HepG2 (cell line): ENCODE results near the gene MXI1. TPM values are rescaled to one million over a fixed set of nuclear protein-coding genes. Genes with fewer than 3 reads are reported as not detected.

Experiments
- ATAC-seq: fragments of 200-7000 bp; cut with Tn5 transposase; 3 replicates; pipeline ENCODE4 v1.9.1; 2020; ENCODE audit warnings: mild to moderate bottlenecking, moderate library complexity
- BruUV-seq: library from RNA; stranded (reverse); fragments of 400-500 nt; replicated peaks from 2 replicates; lab custom pipeline; 2021; lab: Mats Ljungman, UMichigan
- CTCF ChIA-PET: fragments of 300-600 bp; formaldehyde crosslinking; extraction: SDS; loops from one replicate; lab custom pipeline; 2021; ENCODE audit warnings: low total read pairs, inconsistent platforms, low intra/inter-chr PET ratio; lab: Yijun Ruan, JAX
- POLR2A ChIA-PET: fragments of 350-600 bp; sonication (Branson Sonifier 250); formaldehyde crosslinking; loops from one replicate; lab custom pipeline; 2020; ENCODE audit warnings: antibody characterized with exemption, inconsistent platforms; lab: Yijun Ruan, JAX
- DNase-seq: peaks from one replicate; pipeline ENCODE4 v3.0.0-alpha.2; 2015; ENCODE audit warnings: low spot score
- FAIRE-seq: peaks from 3 replicates; lab custom pipeline; 2011; peaks lifted over from hg19 to GRCh38; lab: Jason Lieb, UNC
- H2AFZ ChIP-seq: one replicate; pipeline ENCODE4 v1.6.1; 2011; ENCODE audit warnings: low read length, inconsistent platforms
- H3K27ac ChIP-seq: fragments of 300-600 bp; 3 replicates; pipeline ENCODE4 v1.8.0; 2011; ENCODE audit warnings: mixed run types, mild to moderate bottlenecking, mixed read lengths, low read length, inconsistent platforms; ENCODE audit not compliant: insufficient read depth; ENCODE audit errors: extremely low read length
- H3K27me3 ChIP-seq, 2 experiments: fragments of 200-600 bp in 1 of 2; 2 replicates in 1 of 2; 3 replicates in 1 of 2; pipeline versions ENCODE4 v1.6.0 to v1.8.0; 2011; ENCODE audit warnings: low read length in 2 of 2, mild to moderate bottlenecking in 2 of 2, moderate library complexity in 2 of 2, inconsistent platforms in 1 of 2; ENCODE audit not compliant: insufficient read depth in 2 of 2, control insufficient read depth in 1 of 2
- H3K36me3 ChIP-seq, 2 experiments: fragments of 200-600 bp in 1 of 2; replicated peaks in 1 of 2; 2 replicates in 1 of 2; 3 replicates in 1 of 2; pipeline versions ENCODE4 v1.5.1 to v1.8.0; 2011; ENCODE audit warnings: low read length in 2 of 2, inconsistent platforms in 1 of 2; ENCODE audit not compliant: insufficient read depth in 2 of 2, control insufficient read depth in 1 of 2
- H3K4me1 ChIP-seq: 2 replicates; pipeline ENCODE4 v1.5.1; 2012; ENCODE audit warnings: low read length, inconsistent platforms; ENCODE audit not compliant: insufficient read depth
- H3K4me2 ChIP-seq: 2 replicates; pipeline ENCODE4 v1.6.0; 2011; ENCODE audit warnings: low read depth, low read length, inconsistent platforms
- H3K4me3 ChIP-seq, 3 experiments: fragments of 200-600 bp in 1 of 3; sonication (generic), shearing (Covaris generic) in 1 of 3; replicated peaks in 1 of 3; 2 replicates each; pipeline ENCODE4 v1.5.1; 2011 to 2016; ENCODE audit warnings: low read length in 3 of 3, inconsistent platforms in 2 of 3, low read depth in 2 of 3, mild to moderate bottlenecking in 2 of 3, control low read depth in 1 of 3, mixed read lengths in 1 of 3; ENCODE audit not compliant: insufficient read depth in 1 of 3
- H3K79me2 ChIP-seq: one replicate; pipeline ENCODE4 v1.6.1; 2011; ENCODE audit warnings: low read length, inconsistent platforms; ENCODE audit not compliant: insufficient read depth
- H3K9ac ChIP-seq: 2 replicates; pipeline ENCODE4 v1.6.0; 2011; ENCODE audit warnings: mild to moderate bottlenecking, low read depth, low read length, inconsistent platforms; ENCODE audit not compliant: insufficient read depth
- H3K9me3 ChIP-seq: 2 replicates; pipeline ENCODE4 v1.5.1; 2012; ENCODE audit warnings: mild to moderate bottlenecking, low read length
- H4K20me1 ChIP-seq: 2 replicates; pipeline ENCODE4 v1.6.0; 2011; ENCODE audit warnings: inconsistent platforms, mild to moderate bottlenecking, low read length, moderate library complexity; ENCODE audit not compliant: insufficient read depth
- ASH2L ChIP-seq: fragments of 300-600, 200-600 bp; sonication (generic); IDR thresholded peaks from 2 replicates; pipeline ENCODE4 v1.7.0; 2017; ENCODE audit warnings: low read depth, mild to moderate bottlenecking, moderate library complexity, mixed read lengths, low read length; ENCODE audit not compliant: insufficient read length
- ATF6 ChIP-seq: sonication (generic); formaldehyde crosslinking; conservative IDR thresholded peaks from 2 replicates; pipeline ENCODE4 v1.4.0; 2020; ENCODE audit warnings: missing genetic modification reagents
- DMAP1 ChIP-seq: IDR thresholded peaks from 2 replicates; pipeline ENCODE4 v1.6.1; 2016
- FOXA1 ChIP-seq, 2 experiments: fragments of 450-650 bp in 1 of 2; sonication (generic) in 1 of 2; formaldehyde crosslinking in 1 of 2; IDR thresholded peaks; 2 replicates each; pipeline versions ENCODE4 v1.4.0 to v1.6.1; 2016 to 2020; ENCODE audit warnings: missing genetic modification reagents in 1 of 2
- GABPA ChIP-seq, 2 experiments: IDR thresholded peaks; 2 replicates each; pipeline ENCODE4 v1.6.1; 2011 to 2016; ENCODE audit warnings: low read depth in 2 of 2, low read length in 1 of 2, missing biosample characterization in 1 of 2, missing genetic modification characterization in 1 of 2
- HDAC1 ChIP-seq: sonication (generic); formaldehyde crosslinking; IDR thresholded peaks from 2 replicates; pipeline ENCODE4 v1.5.1; 2020; ENCODE audit warnings: mild to moderate bottlenecking, missing genetic modification reagents
- HNRNPK ChIP-seq: fragments of 200-400 bp; formaldehyde crosslinking; IDR thresholded peaks from 2 replicates; pipeline ENCODE4 v1.6.1; 2018; ENCODE audit warnings: low read length, low read depth, moderate library complexity, mild to moderate bottlenecking; ENCODE audit not compliant: poor library complexity, severe bottlenecking
- SALL1 ChIP-seq: sonication (generic); formaldehyde crosslinking; IDR thresholded peaks from 2 replicates; pipeline ENCODE4 v1.8.0; 2022; ENCODE audit warnings: mild to moderate bottlenecking, missing genetic modification reagents
- SRF ChIP-seq: IDR thresholded peaks from 2 replicates; pipeline ENCODE4 v1.6.1; 2011; ENCODE audit warnings: mild to moderate bottlenecking, low read depth, low read length, moderate library complexity
- SRSF1 ChIP-seq: fragments of 200-400 bp; formaldehyde crosslinking; optimal IDR thresholded peaks from 2 replicates; pipeline ENCODE3; 2017; ENCODE audit warnings: mild to moderate bottlenecking, low read depth, low read length, moderate library complexity
- YY1 ChIP-seq: IDR thresholded peaks from 2 replicates; pipeline ENCODE4 v1.6.1; 2011; ENCODE audit warnings: low read length, low read depth, moderate library complexity, mild to moderate bottlenecking; ENCODE audit not compliant: insufficient read depth, insufficient replicate concordance
- ZFY ChIP-seq: sonication (generic); formaldehyde crosslinking; IDR thresholded peaks from 2 replicates; pipeline ENCODE4 v1.4.0; 2020; ENCODE audit warnings: missing genetic modification reagents
- ZMYM3 ChIP-seq: sonication (generic); formaldehyde crosslinking; IDR thresholded peaks from 2 replicates; pipeline ENCODE4 v1.5.1; 2020; ENCODE audit warnings: mild to moderate bottlenecking, missing genetic modification reagents
- WGBS: methylation state at CpG from one replicate; pipeline ENCODE4 v1.1.6; 2017; ENCODE audit warnings: low lambda C conversion rate; 5-methylcytosine and 5-hydroxymethylcytosine counted together
- in situ Hi-C: cut with HindIII; loops from 2 replicates; pipeline ENCODE4 v1.10.0; 2017; ENCODE audit warnings: low pct_unique_long_range_greater_than_20kb; ENCODE audit not compliant: extremely low pct_ligation_motif_present
- intact Hi-C: fragments of 100-400 bp; cut with micrococcal nuclease; formaldehyde crosslinking; loops from one replicate; pipeline ENCODE4 v1.10.0; 2022; ENCODE audit not compliant: unreplicated experiment
- polyA plus RNA-seq, 8 experiments: library from polyadenylated mRNA; depleted of rRNA in 3 of 8; stranded (reverse) in 7 of 8; unstranded in 1 of 8; fragments of >200 nt; fragmentation: Illumina TruSeq in 4 of 8; extraction: Trizol in 4 of 8; gene quantifications; 2 replicates each; pipeline versions ENCODE4 v1.2.1 to v1.2.3, GENCODE V29; 2011 to 2016; ENCODE audit warnings: low read depth in 4 of 8, missing spikeins in 1 of 8, mixed read lengths in 1 of 8; ENCODE audit not compliant: insufficient read depth in 1 of 8
- total RNA-seq, 5 experiments: library from RNA; depleted of rRNA; stranded (reverse); fragments of >200 nt; fragmentation: Illumina TruSeq; extraction: Trizol; gene quantifications; 2 replicates each; pipeline ENCODE4 v1.2.3, GENCODE V29; 2016; ENCODE audit warnings: low read depth in 1 of 5

Gene MXI1
- total and polyA plus RNA-seq, 2 of the 13 experiments (the other 11 are each of a cell fraction or from before 2014, with no cell fraction given), result 6.6 to 22.0 TPM

DNA sequence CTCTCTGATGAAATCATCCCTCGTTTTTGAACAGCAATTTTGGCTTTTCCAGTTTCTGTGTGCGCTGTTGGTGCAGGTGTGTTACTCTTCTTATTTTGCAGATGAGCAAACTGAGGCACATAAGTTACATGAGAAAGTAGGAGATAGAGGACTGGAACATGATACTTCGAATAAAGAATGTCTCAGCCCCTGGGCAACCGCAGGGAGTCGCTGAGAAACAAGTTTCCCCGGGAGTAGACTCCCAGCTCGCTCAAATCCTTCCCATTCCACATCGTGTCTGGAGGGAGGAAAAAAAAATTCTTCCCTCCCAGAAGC, 18.0 kb downstream of the MXI1 start:
- Histone ChIP-seq H3K4me2 (peak overlapping the region; percentile 90), H3K79me2 (no peaks in the 10 kb centered on the region), H3K9me3 (no peaks in the 10 kb centered on the region), H3K36me3 (peaks cover 2 to 11% of the 10 kb centered on the region in 2 experiments; a peak in 4 of 5 replicates), H3K4me1 (peaks cover 28% of the 10 kb centered on the region), H2AFZ (no peak overlapping the region), H3K4me3 (peak overlapping the region; percentile 71 to 82 (median 76)), H3K9ac (peak overlapping the region; percentile 47), H4K20me1 (peaks cover 23% of the 10 kb centered on the region), H3K27me3 (no peaks in the 10 kb centered on the region), H3K27ac (no peak overlapping the region)
- no TSS peak for BruUV-seq
- 0 out of 2 replicates have a peak, but pooled peaks have one; percentile 2 for TF ChIP-seq ZMYM3 (CRISPR knock-in tag)
- no peak for TF ChIP-seq DMAP1
- ChIA-PET CTCF (interaction anchor here (0.9 kb wide), 1 partner anchor 89 kb away, joined by 3 read pairs; no protein-coding TSS in a partner anchor), POLR2A (no interaction called here)
- in situ Hi-C loops (no loop called here), intact Hi-C loops (loop anchor here (1.0 to 5.0 kb wide), 2 partner anchors 54 to 342 kb away; partner anchors contain the start of gene SMC3)
- ATAC-seq (no peak), DNase-seq (no peak), FAIRE-seq (no peak)
- WGBS, result 3% methylated on average over 8 of the region's 8 CpGs

- under 1% methylated on average over 66 of the region's 103 CpGs for WGBS
- ATAC-seq (peak; percentile 87), DNase-seq (peak; percentile 83), FAIRE-seq (peak; percentile 63)
- Histone ChIP-seq H3K4me1 (peaks cover 22% of the 10 kb centered on the region), H3K79me2 (no peaks in the 10 kb centered on the region), H3K9me3 (no peaks in the 10 kb centered on the region), H3K4me3 (peak overlapping the region; percentile 76 to 82 (median 77)), H3K27me3 (no peaks in the 10 kb centered on the region), H3K4me2 (peak overlapping the region; percentile 90), H4K20me1 (peaks cover 18% of the 10 kb centered on the region; the same call in 1 of the 2 replicates), H3K9ac (peak overlapping the region; percentile 71), H3K36me3 (peaks cover 2 to 14% of the 10 kb centered on the region in 2 experiments; a peak in 4 of 5 replicates), H2AFZ (no peak overlapping the region), H3K27ac (peak overlapping the region; percentile 84)
- ChIA-PET CTCF (interaction anchor here (0.9 kb wide), 2 partner anchors 88 to 89 kb away, joined by 3 to 7 read pairs; no protein-coding TSS in a partner anchor), POLR2A (interaction anchor here (1.0 to 1.1 kb wide), 2 partner anchors 15 to 79 kb away, joined by 6 to 12 read pairs; partner anchors contain the start of gene SMNDC1)
- intact Hi-C loops, result loop anchor here (1.0 to 5.0 kb wide), 3 partner anchors 15 to 341 kb away; partner anchors contain the start of gene SMC3
- in situ Hi-C loops, result no loop called here
- BruUV-seq, result no TSS peak
- peak; percentile 72 for TF ChIP-seq YY1
- no peak for TF ChIP-seq ATF6
- peak; percentile 57 for TF ChIP-seq ZFY (CRISPR knock-in tag)
- peak; percentile 33; the same call in 1 of the 2 replicates for TF ChIP-seq SALL1 (CRISPR knock-in tag)
- TF ChIP-seq HNRNPK, result peak; percentile 92
- peak; percentile 76 for TF ChIP-seq ASH2L
- TF ChIP-seq SRSF1, result no peak
- TF ChIP-seq HDAC1 (CRISPR knock-in tag), result peak; percentile 47
- 0 out of 2 replicates have a peak, but pooled peaks have one; percentile 18 for TF ChIP-seq SRF
- TF ChIP-seq GABPA (IDR thresholded peaks at IDR 0.05; ENCODE audit: low read depth, low read length), result peak; percentile 41; the same call in 1 of the 2 replicates
- peak; percentile 74 for TF ChIP-seq GABPA (CRISPR knock-in tag; IDR thresholded peaks at IDR 0.05; ENCODE audit: low read depth)
- no peak for TF ChIP-seq FOXA1 (IDR thresholded peaks at IDR 0.05)
- TF ChIP-seq FOXA1 (CRISPR knock-in tag; IDR thresholded peaks at IDR 0.05), result peak; percentile 10; the same call in 1 of the 2 replicates
Measured at GRCh38 chr10:110225756-110226542, 18.5 kb downstream of the MXI1 start.
